Measurements from ENCODE around the gene FYN.

DNA sequence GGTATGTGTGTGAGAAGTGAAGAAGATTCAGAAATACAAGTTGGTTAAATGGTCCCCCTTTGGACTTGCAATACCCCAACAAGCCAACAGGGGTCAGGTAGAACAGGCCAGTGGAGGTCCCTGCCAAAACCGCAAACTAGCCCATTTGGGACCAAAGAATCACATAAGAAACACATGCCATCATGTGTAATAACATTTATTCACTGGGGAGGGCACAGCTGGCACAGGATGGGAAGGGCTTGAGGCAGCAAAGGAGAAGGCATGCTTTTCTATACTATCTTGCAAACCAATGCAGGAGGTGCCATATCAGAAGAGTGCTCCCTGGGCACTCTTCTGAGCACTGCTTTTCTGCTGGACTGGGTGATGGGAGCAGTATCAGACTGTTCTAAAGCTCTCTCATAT, 151.5 kb downstream of the FYN start:
- no peak for TF ChIP-seq CEBPB (IDR thresholded peaks at IDR 0.05)
- TF ChIP-seq EP300 (IDR thresholded peaks at IDR 0.05; ENCODE audit: borderline replicate concordance): no peak
- no peak for TF ChIP-seq EGR1 (IDR thresholded peaks at IDR 0.05)
- TF ChIP-seq TEAD4 (IDR thresholded peaks at IDR 0.05): no peak
- peak; percentile 59 for TF ChIP-seq RAD21 (IDR thresholded peaks at IDR 0.05; ENCODE audit: low read depth)
- TF ChIP-seq, protein P1, sequence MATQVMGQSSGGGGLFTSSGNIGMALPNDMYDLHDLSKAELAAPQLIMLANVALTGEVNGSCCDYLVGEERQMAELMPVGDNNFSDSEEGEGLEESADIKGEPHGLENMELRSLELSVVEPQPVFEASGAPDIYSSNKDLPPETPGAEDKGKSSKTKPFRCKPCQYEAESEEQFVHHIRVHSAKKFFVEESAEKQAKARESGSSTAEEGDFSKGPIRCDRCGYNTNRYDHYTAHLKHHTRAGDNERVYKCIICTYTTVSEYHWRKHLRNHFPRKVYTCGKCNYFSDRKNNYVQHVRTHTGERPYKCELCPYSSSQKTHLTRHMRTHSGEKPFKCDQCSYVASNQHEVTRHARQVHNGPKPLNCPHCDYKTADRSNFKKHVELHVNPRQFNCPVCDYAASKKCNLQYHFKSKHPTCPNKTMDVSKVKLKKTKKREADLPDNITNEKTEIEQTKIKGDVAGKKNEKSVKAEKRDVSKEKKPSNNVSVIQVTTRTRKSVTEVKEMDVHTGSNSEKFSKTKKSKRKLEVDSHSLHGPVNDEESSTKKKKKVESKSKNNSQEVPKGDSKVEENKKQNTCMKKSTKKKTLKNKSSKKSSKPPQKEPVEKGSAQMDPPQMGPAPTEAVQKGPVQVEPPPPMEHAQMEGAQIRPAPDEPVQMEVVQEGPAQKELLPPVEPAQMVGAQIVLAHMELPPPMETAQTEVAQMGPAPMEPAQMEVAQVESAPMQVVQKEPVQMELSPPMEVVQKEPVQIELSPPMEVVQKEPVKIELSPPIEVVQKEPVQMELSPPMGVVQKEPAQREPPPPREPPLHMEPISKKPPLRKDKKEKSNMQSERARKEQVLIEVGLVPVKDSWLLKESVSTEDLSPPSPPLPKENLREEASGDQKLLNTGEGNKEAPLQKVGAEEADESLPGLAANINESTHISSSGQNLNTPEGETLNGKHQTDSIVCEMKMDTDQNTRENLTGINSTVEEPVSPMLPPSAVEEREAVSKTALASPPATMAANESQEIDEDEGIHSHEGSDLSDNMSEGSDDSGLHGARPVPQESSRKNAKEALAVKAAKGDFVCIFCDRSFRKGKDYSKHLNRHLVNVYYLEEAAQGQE (IDR thresholded peaks at IDR 0.05; ENCODE audit: low read depth): no peak
- TF ChIP-seq, protein P2, sequence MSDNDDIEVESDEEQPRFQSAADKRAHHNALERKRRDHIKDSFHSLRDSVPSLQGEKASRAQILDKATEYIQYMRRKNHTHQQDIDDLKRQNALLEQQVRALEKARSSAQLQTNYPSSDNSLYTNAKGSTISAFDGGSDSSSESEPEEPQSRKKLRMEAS (IDR thresholded peaks at IDR 0.05): no peak
- TF ChIP-seq, protein P3, sequence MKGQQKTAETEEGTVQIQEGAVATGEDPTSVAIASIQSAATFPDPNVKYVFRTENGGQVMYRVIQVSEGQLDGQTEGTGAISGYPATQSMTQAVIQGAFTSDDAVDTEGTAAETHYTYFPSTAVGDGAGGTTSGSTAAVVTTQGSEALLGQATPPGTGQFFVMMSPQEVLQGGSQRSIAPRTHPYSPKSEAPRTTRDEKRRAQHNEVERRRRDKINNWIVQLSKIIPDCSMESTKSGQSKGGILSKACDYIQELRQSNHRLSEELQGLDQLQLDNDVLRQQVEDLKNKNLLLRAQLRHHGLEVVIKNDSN (IDR thresholded peaks at IDR 0.05): no peak
- no peak for TF ChIP-seq CREB1 (IDR thresholded peaks at IDR 0.05; ENCODE audit: low read depth)

Data from Ishikawa (cell line).